Lung microvascular endothelial cell (primary cell): Measurements from ENCODE around the gene E2F8. TPM values are rescaled to one million over a fixed set of nuclear protein-coding genes. Genes with fewer than 3 reads are reported as not detected.
"Not testable (repeated sequence)": the region's sequence is repeated elsewhere in the genome, so short reads cannot be mapped to it uniquely, and the experiment has no call there.

Experiments used
- DNase-seq, 2 donors: peaks; one replicate each; pipeline versions ENCODE4 v3.0.0 to v3.0.0-alpha.2; 2010; ENCODE audit warnings: low read depth in 2 of 2
- total RNA-seq: library from RNA; depleted of rRNA; stranded (reverse); fragments of >200 nt; gene quantifications from 2 replicates; pipeline ENCODE4 v1.2.1, GENCODE V29; 2014

The E2F8 gene, protein sequence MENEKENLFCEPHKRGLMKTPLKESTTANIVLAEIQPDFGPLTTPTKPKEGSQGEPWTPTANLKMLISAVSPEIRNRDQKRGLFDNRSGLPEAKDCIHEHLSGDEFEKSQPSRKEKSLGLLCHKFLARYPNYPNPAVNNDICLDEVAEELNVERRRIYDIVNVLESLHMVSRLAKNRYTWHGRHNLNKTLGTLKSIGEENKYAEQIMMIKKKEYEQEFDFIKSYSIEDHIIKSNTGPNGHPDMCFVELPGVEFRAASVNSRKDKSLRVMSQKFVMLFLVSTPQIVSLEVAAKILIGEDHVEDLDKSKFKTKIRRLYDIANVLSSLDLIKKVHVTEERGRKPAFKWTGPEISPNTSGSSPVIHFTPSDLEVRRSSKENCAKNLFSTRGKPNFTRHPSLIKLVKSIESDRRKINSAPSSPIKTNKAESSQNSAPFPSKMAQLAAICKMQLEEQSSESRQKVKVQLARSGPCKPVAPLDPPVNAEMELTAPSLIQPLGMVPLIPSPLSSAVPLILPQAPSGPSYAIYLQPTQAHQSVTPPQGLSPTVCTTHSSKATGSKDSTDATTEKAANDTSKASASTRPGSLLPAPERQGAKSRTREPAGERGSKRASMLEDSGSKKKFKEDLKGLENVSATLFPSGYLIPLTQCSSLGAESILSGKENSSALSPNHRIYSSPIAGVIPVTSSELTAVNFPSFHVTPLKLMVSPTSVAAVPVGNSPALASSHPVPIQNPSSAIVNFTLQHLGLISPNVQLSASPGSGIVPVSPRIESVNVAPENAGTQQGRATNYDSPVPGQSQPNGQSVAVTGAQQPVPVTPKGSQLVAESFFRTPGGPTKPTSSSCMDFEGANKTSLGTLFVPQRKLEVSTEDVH
- total RNA-seq, result 0.20 and 0.44 TPM in 2 replicates

DNA sequence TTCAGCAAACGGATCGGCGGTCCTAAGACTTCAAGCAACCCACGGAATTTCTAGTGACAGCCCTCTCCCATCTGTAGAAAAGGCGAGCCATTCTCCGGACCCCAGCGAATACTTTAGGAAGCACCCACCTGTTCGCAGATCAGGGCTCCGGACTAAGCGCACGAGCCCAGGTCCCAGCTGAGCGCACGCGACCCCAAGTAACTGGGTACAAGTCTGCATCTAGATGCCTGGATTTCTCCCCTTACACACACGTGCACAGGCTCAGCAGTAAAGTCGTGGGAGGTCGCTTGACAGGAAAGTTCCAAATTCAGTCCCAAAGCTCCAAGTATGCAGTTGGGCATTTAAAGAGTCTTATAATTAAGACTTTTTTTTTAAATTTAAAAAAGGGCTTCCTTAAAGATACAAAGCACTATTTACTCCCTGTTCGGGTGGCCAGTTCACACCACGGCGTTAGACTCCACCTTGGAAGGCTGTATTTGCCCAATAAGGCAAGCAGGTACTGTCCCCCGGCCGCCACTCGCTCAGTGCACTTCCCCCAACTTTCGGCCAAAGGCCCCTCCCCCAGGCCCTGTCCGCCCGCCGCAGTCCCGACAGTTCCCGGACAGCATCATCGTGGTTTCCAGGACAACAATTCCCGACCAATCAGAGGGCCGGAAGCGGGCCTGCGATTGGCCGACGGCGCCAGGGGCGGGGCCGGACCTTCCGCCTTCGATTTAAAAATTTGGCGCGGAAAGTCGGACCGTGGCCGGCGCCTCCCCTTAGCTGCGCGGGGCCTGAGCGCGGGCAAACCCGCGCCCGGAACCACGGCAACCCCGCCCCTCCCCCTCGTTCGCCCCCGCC is at the start of gene E2F8:
TSS of gene E2F8 (minus strand) at position 526 of the 840 bp plus-strand sequence. CDS start 824 bp downstream, outside the sequence.
- DNase-seq, result peak; percentile 94 to 97

DNA sequence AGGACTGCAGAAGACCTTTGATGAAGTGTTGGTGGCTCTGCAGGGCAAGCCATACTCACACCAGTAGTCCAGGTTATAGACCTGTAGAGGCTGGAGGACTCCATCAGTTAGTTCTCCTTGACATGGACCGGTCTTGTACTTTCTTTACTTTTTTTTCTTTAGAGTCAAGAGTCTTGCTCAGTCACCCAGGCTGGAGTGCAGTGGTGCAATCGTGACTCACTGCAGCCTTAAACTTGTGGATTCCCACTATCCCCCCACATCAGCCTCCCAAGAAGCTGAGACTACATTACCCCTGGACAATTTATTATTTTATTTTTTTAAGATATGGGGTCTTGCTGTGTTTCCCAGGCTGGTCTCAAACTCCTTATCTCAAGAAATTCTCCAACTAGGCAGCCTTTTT is 49.6 kb upstream of the E2F8 start:
- no peak for DNase-seq

DNA sequence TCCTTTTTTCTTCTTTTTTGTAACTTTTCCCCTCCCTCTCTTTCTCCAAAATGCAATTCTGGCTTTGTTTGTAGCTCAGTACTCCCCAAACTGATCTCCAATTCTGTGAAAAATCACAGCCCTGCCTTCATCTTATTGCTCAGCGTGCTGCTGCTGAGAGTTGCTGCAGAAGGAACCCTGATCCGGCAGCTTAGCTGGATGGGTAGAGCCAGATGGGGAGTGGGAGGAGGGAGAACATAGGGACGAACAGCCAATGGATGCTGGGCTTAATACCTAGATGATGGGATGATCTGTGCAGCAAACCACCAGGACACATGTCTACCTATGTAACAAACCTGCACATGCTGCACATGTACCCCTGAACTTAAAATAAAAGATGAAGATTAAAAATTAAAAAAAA is 47.5 kb upstream of the E2F8 start:
- no peak for DNase-seq

DNA sequence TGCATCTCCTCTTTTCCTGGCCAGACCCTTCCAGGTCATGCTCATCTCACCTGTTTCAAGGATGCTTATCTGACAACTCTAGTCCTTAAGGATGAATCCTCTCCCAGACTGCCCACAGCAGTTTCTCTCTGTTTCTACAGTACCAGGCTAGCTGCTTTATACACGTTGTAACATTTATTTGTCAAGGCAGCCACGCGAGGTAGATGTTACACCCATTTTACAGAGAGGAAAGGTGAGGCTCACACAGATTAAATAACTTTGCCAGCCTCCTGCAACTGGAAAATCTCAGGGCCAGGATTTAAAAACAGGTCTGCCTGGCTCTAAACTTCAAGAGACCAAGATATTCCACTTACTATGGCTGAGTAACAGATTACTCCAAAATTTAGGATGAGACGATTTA is 45.7 kb upstream of the E2F8 start:
- no peak for DNase-seq

DNA sequence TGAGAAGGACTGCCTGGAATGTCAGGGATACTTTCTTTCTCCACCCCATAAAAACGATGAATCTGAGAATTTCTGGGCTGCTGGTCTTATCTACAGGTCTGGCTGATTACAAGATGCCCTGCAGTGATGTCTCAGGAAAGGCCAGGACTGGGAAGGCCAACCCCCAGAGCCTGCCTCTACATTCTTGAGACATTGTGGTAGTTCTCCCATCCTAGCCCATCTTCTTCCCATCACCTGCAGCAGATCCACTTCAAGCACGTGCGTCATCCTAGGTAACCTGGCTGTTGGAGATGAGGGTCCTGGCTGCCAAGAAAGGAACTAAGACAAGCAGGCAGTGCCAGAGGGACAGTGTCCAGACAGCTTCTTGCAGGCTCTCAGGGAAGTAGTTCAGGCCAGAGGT is 44.1 kb upstream of the E2F8 start:
- no peak for DNase-seq

DNA sequence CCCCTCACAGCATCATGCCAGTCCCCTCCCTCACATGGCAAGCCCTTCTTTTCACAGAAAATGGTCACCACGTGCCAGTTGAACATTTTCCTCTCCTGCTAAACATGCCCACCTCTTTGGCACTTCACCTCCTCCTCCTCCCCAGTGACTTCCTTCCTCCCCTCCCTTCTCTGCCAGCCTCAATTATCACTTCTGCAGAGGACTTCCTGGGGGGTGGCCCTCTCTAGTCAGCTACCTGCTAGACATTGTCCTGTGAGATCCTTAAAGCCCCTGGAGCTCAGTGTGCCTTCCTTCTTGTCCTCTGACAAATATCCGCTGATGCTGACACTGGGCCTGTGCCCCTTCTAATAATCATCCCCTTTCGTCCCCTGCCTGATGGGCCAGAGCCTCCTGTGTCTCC is 43.2 kb upstream of the E2F8 start:
- no peak for DNase-seq

DNA sequence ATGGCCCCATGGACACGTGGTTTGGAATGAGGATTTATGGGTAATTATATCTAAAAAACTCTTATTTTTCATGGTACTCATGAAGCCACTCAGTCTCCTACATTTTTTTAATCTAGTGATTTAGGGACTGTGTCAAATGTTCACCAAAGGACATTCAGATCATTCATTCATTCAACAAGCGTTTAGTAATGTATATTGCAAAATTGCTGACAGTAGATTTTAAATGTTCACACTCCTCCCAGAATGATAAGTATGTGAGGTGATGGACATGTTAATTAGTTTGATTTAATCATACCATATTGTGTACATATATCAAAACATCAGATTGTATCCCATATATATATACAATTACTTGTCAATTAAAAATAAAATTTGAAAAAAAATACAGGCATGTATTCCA is 40.8 kb upstream of the E2F8 start:
- no peak for DNase-seq

DNA sequence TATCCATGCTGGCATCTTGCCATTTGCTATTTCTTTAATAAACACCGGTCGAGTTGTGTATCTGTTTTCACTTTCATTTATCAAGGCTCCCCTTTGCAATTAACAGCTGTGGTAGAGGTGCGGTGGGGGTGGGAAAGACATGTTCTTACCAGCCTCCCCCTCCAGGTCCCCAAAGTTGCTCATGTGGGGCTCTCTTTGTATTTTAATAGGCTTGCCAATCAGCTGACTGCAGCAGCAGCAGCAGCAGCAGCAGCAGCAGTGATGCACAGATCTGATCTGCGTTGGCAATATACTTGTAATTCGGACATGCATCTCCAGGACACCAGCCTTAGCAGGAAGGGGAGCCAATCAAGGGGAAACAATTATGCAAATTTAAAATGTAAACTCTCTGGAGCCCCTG is 40.3 kb upstream of the E2F8 start:
- DNase-seq, result peak in 1 of 2 donors; percentile 15

DNA sequence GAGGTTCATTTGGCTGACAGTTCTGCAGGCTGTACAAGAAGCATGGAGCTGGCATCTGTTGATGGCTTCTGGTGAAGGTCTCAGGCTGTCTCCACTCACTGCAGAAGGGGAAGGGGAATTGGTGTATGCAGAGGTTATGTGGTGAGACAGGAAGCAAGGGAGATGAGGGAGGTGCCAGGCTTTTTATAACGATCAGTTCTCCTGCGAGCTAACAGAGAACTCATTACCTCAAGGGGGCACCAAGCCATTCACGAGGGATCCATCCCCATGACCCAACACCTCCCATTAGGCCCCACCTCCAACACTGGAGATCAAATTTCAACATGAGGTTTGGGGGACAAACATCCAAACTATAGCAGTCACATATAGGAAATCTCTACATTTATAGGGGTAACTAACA is 38.7 kb upstream of the E2F8 start:
- no peak for DNase-seq

DNA sequence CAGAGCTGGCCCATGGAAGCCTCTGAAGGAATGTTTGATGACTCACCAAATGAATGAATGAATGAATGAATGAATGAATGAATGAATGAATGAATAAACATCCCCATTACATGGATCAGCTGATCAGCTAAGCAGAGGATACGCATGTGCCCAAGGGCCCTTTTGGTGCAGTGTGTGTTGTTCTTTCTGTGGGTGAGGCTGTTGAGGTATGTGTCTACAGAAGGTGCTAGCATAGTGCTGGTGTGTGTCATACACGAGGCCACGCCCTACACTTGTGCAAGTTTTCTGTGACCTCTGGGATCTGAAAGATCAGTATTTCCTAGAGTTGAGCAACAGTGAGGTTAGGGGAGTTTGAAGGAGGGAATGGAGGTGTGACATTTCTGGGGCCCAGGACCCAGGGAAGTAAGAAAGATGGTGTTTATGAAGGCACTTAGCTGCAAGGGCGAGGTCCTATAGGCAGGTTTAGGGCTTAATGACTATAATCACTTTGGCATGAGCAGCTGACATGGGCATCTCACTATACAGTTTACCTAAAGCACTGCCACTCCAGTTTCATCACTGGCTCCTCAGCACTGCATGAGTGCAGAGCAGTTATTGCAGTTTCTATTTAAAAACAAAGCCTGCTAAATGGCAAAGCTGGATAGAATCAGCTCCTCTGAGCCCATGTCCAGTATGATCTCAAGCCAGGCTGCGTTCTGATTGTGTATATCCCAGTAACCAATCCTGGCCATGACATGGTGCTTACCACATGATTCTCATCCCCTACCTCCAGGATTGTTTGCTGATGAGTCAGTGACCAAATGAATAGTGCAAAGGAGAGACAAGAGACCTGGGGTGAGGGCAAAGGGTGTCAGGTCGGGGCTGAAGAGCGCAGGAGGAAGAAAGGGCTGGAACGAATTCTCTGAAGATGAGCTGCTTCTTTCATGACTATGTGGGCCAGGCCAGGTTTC is 36.4 kb upstream of the E2F8 start:
- DNase-seq, result no peak

DNA sequence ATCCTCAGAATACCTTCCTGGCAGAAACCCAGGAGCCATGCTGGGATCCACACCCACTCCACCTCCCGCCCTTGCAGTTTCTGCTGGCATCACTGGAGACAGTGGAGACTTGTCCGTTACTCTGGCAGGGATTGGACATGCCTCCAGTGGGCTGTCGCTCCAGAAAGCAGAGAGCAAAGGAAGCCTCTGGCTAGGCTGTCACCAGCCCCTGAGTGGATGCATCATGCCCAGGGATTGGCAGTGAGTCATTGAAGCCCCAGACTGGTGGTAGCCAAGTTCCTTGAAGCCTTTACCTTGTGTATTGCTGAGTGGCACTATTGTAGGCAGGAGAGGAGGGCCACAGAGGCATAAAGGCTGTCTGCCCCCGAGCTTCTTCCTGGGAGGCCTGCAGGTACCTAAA is 34.8 kb upstream of the E2F8 start:
- no peak for DNase-seq

DNA sequence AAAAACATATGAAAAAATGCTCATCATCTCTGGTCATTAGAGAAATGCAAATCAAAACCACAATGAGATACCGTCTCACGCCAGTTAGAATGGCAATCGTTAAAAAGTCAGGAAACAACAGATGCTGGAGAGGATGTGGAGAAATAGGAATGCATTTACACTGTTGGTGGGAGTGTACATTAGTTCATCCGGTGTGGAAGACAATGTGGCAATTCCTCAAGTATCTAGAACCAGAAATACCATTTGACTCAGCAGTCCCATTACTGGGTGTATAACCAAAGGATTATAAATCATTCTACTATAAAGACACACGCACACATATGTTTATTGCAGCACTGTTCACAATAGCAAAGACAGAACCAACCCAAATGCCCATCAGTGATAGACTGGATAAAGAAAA is 32.5 kb upstream of the E2F8 start:
- DNase-seq, result peak in 1 of 2 donors; percentile 47

DNA sequence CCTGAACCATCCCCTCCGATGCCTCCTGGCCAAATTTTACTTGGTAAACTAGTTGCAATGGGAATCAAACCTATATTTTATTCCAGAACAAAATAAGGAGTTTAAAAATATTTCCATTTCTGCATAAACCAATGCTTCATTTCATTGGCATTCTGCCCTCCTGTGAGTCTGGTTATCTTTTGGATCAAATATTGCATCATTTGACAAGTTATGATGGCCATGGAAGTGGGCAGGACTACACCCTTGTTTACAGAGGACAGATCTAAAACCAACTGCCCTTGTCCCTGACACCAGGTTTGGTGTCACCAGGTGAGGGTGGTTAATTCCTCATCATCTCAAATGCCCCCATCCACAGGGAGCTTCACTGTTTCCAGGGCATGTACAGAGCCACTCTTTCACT is 28.2 kb upstream of the E2F8 start:
- DNase-seq, result no peak

DNA sequence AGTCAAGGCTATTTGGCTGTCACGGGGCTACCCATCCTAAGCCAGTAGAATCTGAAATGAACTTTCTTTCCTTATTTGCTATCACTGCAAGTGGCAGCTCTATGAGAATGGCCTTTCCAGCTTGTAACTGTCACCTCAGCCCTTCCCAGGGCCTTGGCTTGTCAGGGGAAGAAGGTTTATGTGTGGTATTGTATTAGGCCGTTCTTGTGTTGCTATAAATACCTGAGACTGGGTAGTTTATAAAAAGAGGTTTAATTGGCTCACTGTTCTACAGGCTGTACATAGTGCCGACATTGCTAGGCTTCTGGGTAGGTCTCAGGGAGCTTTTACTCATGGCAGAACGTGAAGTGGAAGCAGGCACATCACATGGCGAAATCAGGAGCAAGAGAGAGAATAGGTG is 26.8 kb upstream of the E2F8 start:
- DNase-seq, result no peak

DNA sequence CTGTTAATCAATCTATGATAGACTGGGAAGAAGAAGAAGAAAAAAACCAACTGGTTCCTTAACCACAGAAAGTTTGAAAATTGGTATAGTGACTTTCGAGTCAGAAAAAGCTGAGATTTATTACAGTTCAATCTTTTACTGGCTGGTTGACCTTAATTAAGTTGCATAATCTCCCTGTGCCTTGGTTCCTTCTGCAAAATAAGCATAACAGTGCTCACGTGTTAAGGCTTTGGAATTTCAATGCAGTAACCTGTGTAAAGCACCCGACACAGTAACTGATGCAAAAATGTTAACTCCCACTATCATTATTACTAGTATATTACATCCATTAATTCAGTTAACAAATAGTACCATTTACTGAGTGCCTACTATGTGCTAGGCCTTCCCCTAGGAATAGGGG is 22.6 kb upstream of the E2F8 start:
- DNase-seq, result no peak

DNA sequence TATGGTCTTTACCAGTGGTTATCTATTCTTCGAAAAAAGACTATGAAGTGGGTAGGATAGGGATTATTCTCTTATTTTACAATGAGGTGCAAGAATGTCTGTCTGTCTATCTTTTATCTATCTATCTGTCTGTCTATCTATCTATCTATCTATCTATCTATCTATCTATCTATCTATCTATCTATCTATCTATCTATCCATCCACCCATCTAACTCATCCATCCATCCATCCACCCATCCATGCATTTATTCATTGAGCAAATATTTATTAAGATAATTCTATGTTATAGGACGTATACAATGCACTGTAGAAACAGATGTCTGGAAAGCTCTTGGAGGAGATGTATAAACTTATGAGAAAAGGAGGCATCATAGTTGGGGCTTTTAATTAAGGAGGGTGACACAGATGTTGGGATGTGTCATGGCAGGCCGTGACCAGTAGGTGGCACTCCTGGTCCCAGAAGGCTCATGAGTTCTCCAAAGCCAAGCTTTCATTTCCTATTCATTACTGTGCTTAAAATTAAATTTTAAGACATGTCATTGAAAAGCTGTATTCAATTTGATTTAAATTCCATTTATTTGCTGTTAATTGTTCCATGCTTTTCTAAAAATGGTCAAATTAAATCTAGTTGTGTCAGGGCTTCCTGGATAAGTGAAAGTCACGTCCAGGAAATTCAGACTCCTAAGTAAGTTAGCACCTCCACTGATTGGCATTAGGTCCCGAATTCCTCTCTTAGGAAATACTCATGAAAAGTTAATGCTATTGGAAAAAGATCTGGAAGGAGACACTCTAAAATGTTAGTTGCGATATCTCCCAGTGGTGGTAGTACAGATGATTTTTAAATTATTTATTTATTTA is 19.0 kb upstream of the E2F8 start:
- peak; percentile 64 to 70 for DNase-seq

DNA sequence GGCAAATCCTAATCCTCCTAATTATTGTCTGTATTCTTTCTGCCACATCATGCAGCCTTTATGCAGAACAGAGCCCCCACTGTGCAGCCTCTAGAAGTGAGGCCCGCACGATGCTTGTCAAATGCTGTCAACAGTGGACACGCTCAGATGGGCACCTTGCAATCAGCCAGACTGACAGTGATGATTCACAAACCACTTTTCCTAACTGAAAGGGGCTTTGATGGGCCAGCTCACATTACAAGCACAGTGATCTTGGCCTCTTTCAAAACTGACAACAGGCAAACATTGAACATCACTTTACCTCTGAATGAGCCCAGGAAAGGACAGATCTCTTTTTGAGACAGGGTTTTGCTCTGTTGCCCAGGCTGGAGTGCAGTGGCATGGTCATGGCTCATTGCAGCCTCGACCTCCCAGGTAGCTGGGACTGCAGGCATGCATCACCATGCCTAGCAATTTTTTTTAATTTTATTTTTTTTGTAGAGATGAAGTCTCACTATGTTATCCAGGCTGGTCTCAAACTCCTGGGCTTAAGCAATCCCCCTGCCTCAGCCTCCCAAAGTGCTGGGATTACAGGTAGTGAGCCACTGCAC is 18.0 kb upstream of the E2F8 start:
- no peak for DNase-seq

DNA sequence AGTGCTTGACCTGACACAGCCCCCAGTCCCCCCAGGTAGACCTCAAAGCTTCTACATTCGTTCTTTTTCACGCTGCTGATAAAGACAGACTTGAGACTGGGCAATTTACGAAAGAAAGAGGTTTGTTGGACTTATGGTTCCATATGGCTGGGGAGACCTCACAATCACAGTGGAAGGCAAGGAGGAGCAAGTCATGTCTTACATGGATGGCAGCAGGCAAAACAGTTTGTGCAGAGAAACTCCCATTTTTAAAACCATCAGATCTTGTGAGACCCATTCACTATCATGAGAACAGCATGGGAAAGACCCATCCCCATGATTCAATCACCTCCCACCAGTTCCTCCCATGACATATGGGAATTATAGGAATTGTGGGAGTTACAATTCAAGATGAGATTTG is 13.7 kb upstream of the E2F8 start:
- DNase-seq, result not testable (repeated sequence)

DNA sequence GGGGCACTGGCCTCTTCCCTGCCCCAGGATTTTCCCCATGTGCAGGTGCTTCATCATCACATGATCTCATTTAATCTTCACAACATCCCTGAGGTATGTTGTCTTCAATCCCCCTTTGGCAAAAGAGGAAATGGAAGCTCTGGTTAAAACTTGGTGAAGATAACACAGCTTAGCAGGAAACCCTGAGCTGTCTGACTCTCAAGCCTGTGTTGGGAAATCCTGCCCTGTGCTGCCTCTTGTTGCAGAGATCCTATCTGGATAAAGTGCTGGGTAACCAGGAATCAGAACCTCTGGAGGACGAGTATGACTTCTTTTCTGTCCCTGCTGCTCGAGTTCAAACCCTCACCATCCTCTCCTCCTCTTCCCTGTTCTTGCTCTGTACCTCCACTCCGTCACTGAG is 13.1 kb upstream of the E2F8 start:
- no peak for DNase-seq
